Breast epithelium (tissue), 3 donors: ENCODE results near the gene MAGEB1.

Experiments used
- CTCF ChIP-seq, 3 donors: fragments of 450-650 bp; IDR thresholded peaks; one replicate each; pipeline ENCODE4 v1.5.1; 2016 to 2017; ENCODE audit warnings: antibody characterized with exemption in 3 of 3, mild to moderate bottlenecking in 3 of 3, moderate library complexity in 3 of 3
- POLR2A ChIP-seq: fragments of 450-650 bp; IDR thresholded peaks from one replicate; pipeline ENCODE4 v1.6.1; 2016; ENCODE audit warnings: antibody characterized with exemption, mild to moderate bottlenecking, moderate library complexity
- POLR2AphosphoS5 ChIP-seq, 3 donors: sonication (generic); formaldehyde crosslinking; IDR thresholded peaks; one replicate each; pipeline ENCODE4 v1.6.1; 2017; ENCODE audit warnings: antibody characterized with exemption in 3 of 3

- TF ChIP-seq POLR2AphosphoS5 (IDR thresholded peaks at IDR 0.05) (no peak), CTCF (IDR thresholded peaks at IDR 0.05) (no peak), POLR2A (no peak)
Measured at GRCh38 chrX:30212172-30212571, 34.8 kb upstream of the MAGEB1 start.
